Panc1 (cell line): ENCODE measurements around the gene MPP2. TPM values are rescaled to one million over a fixed set of nuclear protein-coding genes. Genes with fewer than 3 reads are reported as not detected.

Experiments
- ATAC-seq: fragments of 200-7000 bp; cut with Tn5 transposase; 2 replicates; pipeline ENCODE4 v1.9.1; 2020; ENCODE audit warnings: mild to moderate bottlenecking, moderate library complexity
- BruUV-seq: library from RNA; stranded (reverse); fragments of 400-500 nt; replicated peaks from 2 replicates; lab custom pipeline; 2021; lab: Mats Ljungman, UMichigan
- CTCF ChIA-PET: fragments of 300-600 bp; sonication (Branson Sonifier 250); formaldehyde crosslinking; loops from one replicate; lab custom pipeline; 2022; ENCODE audit warnings: antibody characterized with exemption; lab: Charles Lee
- POLR2A ChIA-PET: fragments of 300-600 bp; sonication (Branson Sonifier 250); formaldehyde crosslinking; loops from one replicate; lab custom pipeline; 2022; ENCODE audit warnings: antibody characterized with exemption; lab: Charles Lee
- DNase-seq: peaks from one replicate; pipeline ENCODE4 v3.0.0-alpha.2; 2010; ENCODE audit warnings: low read depth, low spot score
- H3K27ac ChIP-seq: 2 replicates; pipeline ENCODE4 v1.5.1; 2011; ENCODE audit warnings: mild to moderate bottlenecking, low read length, inconsistent platforms
- H3K27me3 ChIP-seq: fragments of 200-500 bp; sonication (Bioruptor generic); 2 replicates; pipeline ENCODE4 v1.6.0; 2014; ENCODE audit warnings: low read length, inconsistent platforms; ENCODE audit not compliant: control insufficient read depth, insufficient read depth
- H3K36me3 ChIP-seq: fragments of 200-500 bp; sonication (Bioruptor generic); 2 replicates; pipeline ENCODE4 v1.5.1; 2014; ENCODE audit warnings: inconsistent platforms, mild to moderate bottlenecking, low read length, moderate library complexity; ENCODE audit not compliant: control insufficient read depth, insufficient read depth
- H3K4me1 ChIP-seq: 2 replicates; pipeline ENCODE4 v1.5.1; 2011; ENCODE audit warnings: inconsistent platforms, mild to moderate bottlenecking, low read length, moderate library complexity; ENCODE audit not compliant: control insufficient read depth, insufficient read depth
- H3K4me3 ChIP-seq, 2 experiments: 2 replicates each; pipeline ENCODE4 v1.5.1; 2011 to 2012; ENCODE audit warnings: low read depth in 2 of 2, low read length in 2 of 2, mild to moderate bottlenecking in 2 of 2, inconsistent platforms in 1 of 2, moderate library complexity in 1 of 2
- H3K9me3 ChIP-seq: fragments of 200-500 bp; sonication (Bioruptor generic); 2 replicates; pipeline ENCODE4 v1.5.1; 2014; ENCODE audit warnings: low read depth, mild to moderate bottlenecking, inconsistent platforms, low read length, moderate library complexity; ENCODE audit not compliant: control insufficient read depth, insufficient read depth
- CTCF ChIP-seq: fragments of 450-650 bp; IDR thresholded peaks from 2 replicates; pipeline ENCODE4 v1.5.1; 2017; ENCODE audit warnings: mild to moderate bottlenecking
- POLR2AphosphoS5 ChIP-seq: IDR thresholded peaks from 2 replicates; pipeline ENCODE4 v1.6.1; 2012; ENCODE audit warnings: mild to moderate bottlenecking, low read depth, low read length, moderate library complexity
- REST ChIP-seq, 2 experiments: IDR thresholded peaks; 2 replicates each; pipeline ENCODE4 v1.6.1; 2011 to 2012; ENCODE audit warnings: low read depth in 2 of 2, control low read depth in 1 of 2, low read length in 1 of 2, mild to moderate bottlenecking in 1 of 2, moderate library complexity in 1 of 2; ENCODE audit not compliant: insufficient read depth in 1 of 2
- SIN3A ChIP-seq: IDR thresholded peaks from 2 replicates; pipeline ENCODE4 v1.6.1; 2012; ENCODE audit warnings: low read depth, mild to moderate bottlenecking, low read length, moderate library complexity, borderline replicate concordance; ENCODE audit not compliant: insufficient read depth
- TCF7L2 ChIP-seq: IDR thresholded peaks from 2 replicates; pipeline ENCODE4 v1.6.1; 2011; ENCODE audit warnings: mild to moderate bottlenecking, low read depth, low read length, inconsistent platforms
- in situ Hi-C: cut with HindIII; loops from 2 replicates; pipeline ENCODE4 v1.10.0; 2016; ENCODE audit warnings: low sequenced_read_pairs, low pct_unique_long_range_greater_than_20kb
- intact Hi-C: fragments of 100-400 bp; cut with micrococcal nuclease; formaldehyde crosslinking; loops from one replicate; pipeline ENCODE4 v1.10.0; 2022; ENCODE audit not compliant: unreplicated experiment
- total RNA-seq: library from RNA; stranded (reverse); gene quantifications from one replicate; pipeline ENCODE4 v1.2.1, GENCODE V29; 2021; ENCODE audit not compliant: unreplicated experiment

Gene MPP2
- total RNA-seq, 1 experiment from 2014 or later = 3.5 TPM

- H3K9me3 ChIP-seq = no peaks in the 10 kb centered on the region
- H3K36me3 ChIP-seq = no peaks in the 10 kb centered on the region
- no peak overlapping the region for H3K27ac ChIP-seq
- ChIA-PET CTCF (no interaction called here), POLR2A (no interaction called here)
- no peaks in the 10 kb centered on the region for H3K27me3 ChIP-seq
- in situ Hi-C loops (no loop called here), intact Hi-C loops (no loop called here)
- no peak for DNase-seq
- no peak overlapping the region for H3K4me3 ChIP-seq
- ATAC-seq = no peak
- H3K4me1 ChIP-seq = 0 out of 2 replicates have a peak, but pooled peaks cover 4% of the 10 kb centered on the region
- no TSS peak for BruUV-seq
- TF ChIP-seq REST (IDR thresholded peaks at IDR 0.05; ENCODE audit: insufficient read depth in 1 of 2, low read depth in 2 of 2, low read length in 1 of 2) (no peak), CTCF (no peak), TCF7L2 (no peak)
These were observed 33.5 kb downstream of the MPP2 start for GRCh38 chr17:43873815-43874214.

GRCh38 chr17:43873091-43873490 lies 34.2 kb downstream of the MPP2 start:
- no peaks in the 10 kb centered on the region for H3K9me3 ChIP-seq
- intact Hi-C loops = no loop called here
- TF ChIP-seq POLR2AphosphoS5 (no peak), TCF7L2 (no peak), CTCF (no peak; the same call in 1 of the 2 replicates), SIN3A (no peak), REST (IDR thresholded peaks at IDR 0.05; ENCODE audit: insufficient read depth in 1 of 2, low read depth in 2 of 2, low read length in 1 of 2) (no peak)
- in situ Hi-C loops = no loop called here
- no peaks in the 10 kb centered on the region for H3K36me3 ChIP-seq
- DNase-seq (no peak), ATAC-seq (no peak)
- H3K4me3 ChIP-seq = no peak overlapping the region
- no TSS peak for BruUV-seq
- POLR2A ChIA-PET = no interaction called here
- H3K27ac ChIP-seq = no peak overlapping the region
- H3K4me1 ChIP-seq = 0 out of 2 replicates have a peak, but pooled peaks cover 4% of the 10 kb centered on the region
- no peaks in the 10 kb centered on the region for H3K27me3 ChIP-seq
- CTCF ChIA-PET = no interaction called here
